Caco-2 (cell line): Measurements from ENCODE around the gene CFAP92. TPM values are rescaled to one million over a fixed set of nuclear protein-coding genes. Genes with fewer than 3 reads are reported as not detected.

Experiments
- BruUV-seq: library from RNA; stranded (reverse); fragments of 400-500 nt; replicated peaks from 2 replicates; lab custom pipeline; 2021; lab: Mats Ljungman, UMichigan
- CTCF ChIA-PET: fragments of 300-600 bp; sonication (Branson Sonifier 250); formaldehyde crosslinking; loops from one replicate; lab custom pipeline; 2022; ENCODE audit warnings: antibody characterized with exemption; lab: Charles Lee
- POLR2A ChIA-PET: fragments of 300-600 bp; sonication (Branson Sonifier 250); formaldehyde crosslinking; loops from one replicate; lab custom pipeline; 2022; ENCODE audit warnings: antibody characterized with exemption; lab: Charles Lee
- DNase-seq, 2 experiments: peaks; one replicate each; pipeline versions ENCODE4 v3.0.0 to v3.0.0-alpha.2; 2020 to 2022
- H3K27me3 ChIP-seq: replicated peaks from 2 replicates; pipeline ENCODE4 v1.6.0; 2011; ENCODE audit warnings: low read length; ENCODE audit not compliant: control insufficient read depth, insufficient read depth
- H3K36me3 ChIP-seq: 2 replicates; pipeline ENCODE4 v1.5.1; 2011; ENCODE audit warnings: low read length; ENCODE audit not compliant: control insufficient read depth, insufficient read depth
- H3K4me1 ChIP-seq: fragments of 250-450 bp; sonication (Bioruptor Pico); 2 replicates; pipeline ENCODE4 v1.5.1; 2020; ENCODE audit warnings: mild to moderate bottlenecking
- H3K4me3 ChIP-seq: 2 replicates; pipeline ENCODE4 v1.5.1; 2011; ENCODE audit warnings: low read depth, mild to moderate bottlenecking, control low read depth, low read length
- H3K9me3 ChIP-seq: fragments of 250-450 bp; sonication (Bioruptor Pico); 2 replicates; pipeline ENCODE4 v1.5.1; 2020; ENCODE audit warnings: mild to moderate bottlenecking, moderate library complexity
- H3K27ac Mint-ChIP-seq: one replicate; pipeline ENCODE4 v1.8.0; 2022; ENCODE audit warnings: mixed read lengths; ENCODE audit not compliant: unreplicated experiment
- H3K27me3 Mint-ChIP-seq: one replicate; pipeline ENCODE4 v1.8.0; 2022; ENCODE audit warnings: mixed read lengths; ENCODE audit not compliant: insufficient read depth, unreplicated experiment
- H3K36me3 Mint-ChIP-seq: one replicate; pipeline ENCODE4 v1.8.0; 2022; ENCODE audit warnings: mild to moderate bottlenecking, mixed read lengths; ENCODE audit not compliant: insufficient read depth, unreplicated experiment
- H3K4me1 Mint-ChIP-seq: one replicate; pipeline ENCODE4 v1.8.0; 2022; ENCODE audit warnings: low read depth, mixed read lengths; ENCODE audit not compliant: unreplicated experiment
- H3K4me3 Mint-ChIP-seq: one replicate; pipeline ENCODE4 v1.8.0; 2022; ENCODE audit warnings: mild to moderate bottlenecking, moderate library complexity, mixed read lengths; ENCODE audit not compliant: unreplicated experiment
- H3K9me3 Mint-ChIP-seq: one replicate; pipeline ENCODE4 v1.8.0; 2022; ENCODE audit warnings: mixed read lengths; ENCODE audit not compliant: unreplicated experiment
- CTCF ChIP-seq, 2 experiments: fragments of 200-600 bp in 1 of 2; IDR thresholded peaks; 1 replicate in 1 of 2; 2 replicates in 1 of 2; pipeline versions ENCODE4 v1.5.1 to v1.8.0; 2011 to 2022; ENCODE audit warnings: antibody characterized with exemption in 1 of 2, control low read depth in 1 of 2, inconsistent platforms in 1 of 2, low read depth in 1 of 2, low read length in 1 of 2, mild to moderate bottlenecking in 1 of 2, moderate library complexity in 1 of 2; ENCODE audit not compliant: insufficient read depth in 1 of 2, severe bottlenecking in 1 of 2, unreplicated experiment in 1 of 2
- intact Hi-C: fragments of 100-400 bp; cut with micrococcal nuclease; formaldehyde crosslinking; loops from one replicate; pipeline ENCODE4 v1.10.0; 2022; ENCODE audit not compliant: unreplicated experiment
- total RNA-seq: library from RNA; stranded (reverse); gene quantifications from 2 replicates; pipeline ENCODE4 v1.2.3, GENCODE V29; 2022

Gene CFAP92
- total RNA-seq, 1 experiment from 2014 or later, result 5.9 TPM

- Histone ChIP-seq H3K9me3 (no peaks in the 10 kb centered on the region), H3K4me3 (peak overlapping the region; percentile 89), H3K36me3 (peaks cover 4% of the 10 kb centered on the region), H3K4me1 (peaks cover 22% of the 10 kb centered on the region), H3K27me3 (no peaks in the 10 kb centered on the region)
- Mint-ChIP-seq H3K36me3 (peaks cover 56% of the 10 kb centered on the region), H3K4me3 (peak overlapping the region; percentile 79), H3K4me1 (peaks cover 30% of the 10 kb centered on the region), H3K27me3 (no peaks in the 10 kb centered on the region), H3K27ac (peak overlapping the region; percentile 87), H3K9me3 (no peaks in the 10 kb centered on the region)
- POLR2A ChIA-PET, result interaction anchor here (0.9 to 1.9 kb wide), 3 partner anchors 9 to 756 kb away, joined by 3 to 12 read pairs (median 6); partner anchors contain the start of gene RUVBL1
- CTCF ChIA-PET, result interaction anchor here (3.1 kb wide), 1 partner anchor 200 kb away, joined by 14 read pairs; no protein-coding TSS in a partner anchor
- DNase-seq, result peak in 1 of 2 experiments; percentile 14
- TF ChIP-seq CTCF (IDR thresholded peaks at IDR 0.05; ENCODE audit: insufficient read depth in 1 of 2, low read depth in 1 of 2, low read length in 1 of 2, severe bottlenecking in 1 of 2, unreplicated experiment in 1 of 2), result no peak
- BruUV-seq, result TSS peak; percentile 47
- intact Hi-C loops, result no loop called here
These were observed 113.9 kb downstream of the CFAP92 start for GRCh38 chr3:128879991-128880390.

GRCh38 chr3:128879125-128879969 is 114.5 kb downstream of the CFAP92 start, which contains the start of gene ACAD9:
TSS of gene ACAD9 (plus strand) at chr3:128879620. CDS start at chr3:128879692, 72 bp downstream.
- peaks cover 51% of the 10 kb centered on the region for H3K36me3 Mint-ChIP-seq
- no TSS peak for BruUV-seq
- ChIA-PET POLR2A (interaction anchor here (0.5 to 1.9 kb wide), 6 partner anchors 10 to 756 kb away, joined by 3 to 12 read pairs (median 6); partner anchors contain the start of gene RUVBL1), CTCF (interaction anchor here (1.0 to 3.1 kb wide), 5 partner anchors 72 to 262 kb away, joined by 3 to 14 read pairs (median 4); no protein-coding TSS in a partner anchor)
- intact Hi-C loops, result no loop called here
- peaks cover 30% of the 10 kb centered on the region for H3K4me1 Mint-ChIP-seq
- H3K9me3 Mint-ChIP-seq, result no peaks in the 10 kb centered on the region
- H3K4me1 ChIP-seq, result peaks cover 22% of the 10 kb centered on the region
- no peak for TF ChIP-seq CTCF (IDR thresholded peaks at IDR 0.05; ENCODE audit: insufficient read depth in 1 of 2, low read depth in 1 of 2, low read length in 1 of 2, severe bottlenecking in 1 of 2, unreplicated experiment in 1 of 2)
- H3K36me3 ChIP-seq, result peaks cover 4% of the 10 kb centered on the region
- DNase-seq, result peak; percentile 98
- peak within 1 kb of the TSS; percentile 89 for H3K4me3 ChIP-seq
- no peaks in the 10 kb centered on the region for H3K9me3 ChIP-seq
- H3K27me3 Mint-ChIP-seq, result no peaks in the 10 kb centered on the region
- H3K27ac Mint-ChIP-seq, result peak within 1 kb of the TSS; percentile 87
- H3K27me3 ChIP-seq, result no peaks in the 10 kb centered on the region
- peak within 1 kb of the TSS; percentile 79 for H3K4me3 Mint-ChIP-seq

GRCh38 chr3:128878556-128879124 is 115.2 kb downstream of the CFAP92 start:
- Mint-ChIP-seq H3K9me3 (no peaks in the 10 kb centered on the region), H3K36me3 (peaks cover 44% of the 10 kb centered on the region), H3K4me3 (peak overlapping the region; percentile 79), H3K4me1 (peaks cover 30% of the 10 kb centered on the region), H3K27ac (peak overlapping the region; percentile 87), H3K27me3 (no peaks in the 10 kb centered on the region)
- ChIA-PET CTCF (interaction anchor here (1.0 to 3.1 kb wide), 5 partner anchors 72 to 261 kb away, joined by 3 to 14 read pairs (median 4); no protein-coding TSS in a partner anchor), POLR2A (interaction anchor here (0.5 to 1.9 kb wide), 4 partner anchors 120 to 228 kb away, joined by 3 to 12 read pairs (median 6); no protein-coding TSS in a partner anchor)
- peaks cover 22% of the 10 kb centered on the region for H3K4me1 ChIP-seq
- peaks cover 2% of the 10 kb centered on the region for H3K36me3 ChIP-seq
- peak overlapping the region; percentile 82 for H3K4me3 ChIP-seq
- intact Hi-C loops, result no loop called here
- BruUV-seq, result TSS peak; percentile 93
- TF ChIP-seq CTCF (IDR thresholded peaks at IDR 0.05; ENCODE audit: insufficient read depth in 1 of 2, low read depth in 1 of 2, low read length in 1 of 2, severe bottlenecking in 1 of 2, unreplicated experiment in 1 of 2), result no peak
- H3K27me3 ChIP-seq, result no peaks in the 10 kb centered on the region
- H3K9me3 ChIP-seq, result no peaks in the 10 kb centered on the region
- peak in 1 of 2 experiments; percentile 19 for DNase-seq
